Keratinocyte (primary cell): ENCODE measurements around the gene GSG1. TPM values are rescaled to one million over a fixed set of nuclear protein-coding genes. Genes with fewer than 3 reads are reported as not detected.
A peak's percentile ranks its signal among the peaks of the same experiment; 100 is the strongest.
"Not testable (repeated sequence)": the region's sequence is repeated elsewhere in the genome, so short reads cannot be mapped to it uniquely, and the experiment has no call there.

Source experiments
- DNase-seq: peaks from one replicate; pipeline ENCODE4 v3.0.0-alpha.2; 2011; ENCODE audit warnings: low read depth, missing footprints, low spot score
- FAIRE-seq: peaks from 2 replicates; lab custom pipeline; 2011; peaks lifted over from hg19 to GRCh38; lab: Jason Lieb, UNC
- H2AFZ ChIP-seq: 2 replicates; pipeline ENCODE4 v1.6.0; 2012; ENCODE audit warnings: low read length, control low read depth, inconsistent platforms; ENCODE audit not compliant: control insufficient read depth
- H3K27ac ChIP-seq: 2 replicates; pipeline ENCODE4 v1.5.1; 2011; ENCODE audit warnings: low read length; ENCODE audit not compliant: control insufficient read depth, insufficient read depth
- H3K27me3 ChIP-seq: 3 replicates; pipeline ENCODE4 v1.6.0; 2011; ENCODE audit warnings: low read length; ENCODE audit not compliant: control insufficient read depth, insufficient read depth; ENCODE audit errors: extremely low read depth
- H3K36me3 ChIP-seq, 2 experiments: 2 replicates in 1 of 2; 3 replicates in 1 of 2; pipeline ENCODE4 v1.5.1; 2011; ENCODE audit warnings: low read length in 2 of 2, mild to moderate bottlenecking in 1 of 2; ENCODE audit not compliant: control insufficient read depth in 2 of 2, insufficient read depth in 2 of 2; ENCODE audit errors: extremely low read depth in 1 of 2
- H3K4me1 ChIP-seq: 3 replicates; pipeline ENCODE4 v1.5.1; 2011; ENCODE audit warnings: low read length; ENCODE audit not compliant: control insufficient read depth, insufficient read depth; ENCODE audit errors: extremely low read depth
- H3K4me2 ChIP-seq: 3 replicates; pipeline ENCODE4 v1.6.0; 2011; ENCODE audit warnings: low read depth, low read length; ENCODE audit not compliant: control insufficient read depth, insufficient read depth; ENCODE audit errors: extremely low read depth
- H3K4me3 ChIP-seq, 3 experiments: fragments of 200-600 bp in 1 of 3; sonication (generic) in 1 of 3; 2 replicates in 2 of 3; 3 replicates in 1 of 3; pipeline ENCODE4 v1.5.1; 2011 to 2016; ENCODE audit warnings: low read length in 3 of 3, mild to moderate bottlenecking in 3 of 3, control low read depth in 2 of 3, inconsistent platforms in 1 of 3, low read depth in 1 of 3, mixed read lengths in 1 of 3, mixed run types in 1 of 3, moderate library complexity in 1 of 3; ENCODE audit not compliant: control insufficient read depth in 2 of 3, insufficient read depth in 2 of 3; ENCODE audit errors: extremely low read depth in 1 of 3
- H3K79me2 ChIP-seq: 2 replicates; pipeline ENCODE4 v1.6.0; 2012; ENCODE audit warnings: low read length; ENCODE audit not compliant: control insufficient read depth, insufficient read depth
- H3K9ac ChIP-seq: 3 replicates; pipeline ENCODE4 v1.6.0; 2011; ENCODE audit warnings: low read length; ENCODE audit not compliant: control insufficient read depth, insufficient read depth; ENCODE audit errors: extremely low read depth
- H3K9me1 ChIP-seq: 3 replicates; pipeline ENCODE4 v1.6.0; 2011; ENCODE audit warnings: low read length; ENCODE audit not compliant: control insufficient read depth, insufficient read depth; ENCODE audit errors: extremely low read depth
- H3K9me3 ChIP-seq: 2 replicates; pipeline ENCODE4 v1.5.1; 2012; ENCODE audit warnings: low read depth, low read length; ENCODE audit not compliant: control insufficient read depth
- H4K20me1 ChIP-seq: 3 replicates; pipeline ENCODE4 v1.6.0; 2011; ENCODE audit warnings: low read length; ENCODE audit not compliant: control insufficient read depth, insufficient read depth; ENCODE audit errors: extremely low read depth
- CTCF ChIP-seq, 3 experiments: IDR thresholded peaks in 1 of 3; conservative IDR thresholded peaks in 1 of 3; optimal IDR thresholded peaks in 1 of 3; 2 replicates in 2 of 3; 3 replicates in 1 of 3; pipeline versions ENCODE3 to v1.5.1; 2011; ENCODE audit warnings: low read length in 3 of 3, mild to moderate bottlenecking in 3 of 3, moderate library complexity in 2 of 3, control low read depth in 1 of 3, inconsistent platforms in 1 of 3; ENCODE audit not compliant: insufficient read depth in 2 of 3; ENCODE audit errors: extremely low read depth in 1 of 3
- EZH2 ChIP-seq: IDR thresholded peaks from one replicate; pipeline ENCODE4 v1.6.1; 2012; ENCODE audit warnings: inconsistent platforms, mild to moderate bottlenecking, low read length, moderate library complexity
- dilution Hi-C: fragments of 300-500 bp; cut with MboI; formaldehyde crosslinking; loops from one replicate; pipeline ENCODE4 v1.7.0; 2020; ENCODE audit warnings: low sequenced_read_pairs; ENCODE audit not compliant: extremely low pct_ligation_motif_present
- polyA plus RNA-seq, 5 experiments: library from polyadenylated mRNA; depleted of rRNA in 3 of 5; stranded (reverse) in 3 of 5; stranded (forward) in 1 of 5; unstranded in 1 of 5; fragments of >200 nt; gene quantifications; 1 replicate in 1 of 5; 2 replicates in 3 of 5; 3 replicates in 1 of 5; pipeline versions ENCODE4 v1.2.1 to v1.2.3, GENCODE V29; 2011 to 2012; ENCODE audit warnings: missing spikeins in 2 of 5, low read depth in 1 of 5, low replicate concordance in 1 of 5

Gene GSG1
- polyA plus RNA-seq, 1 donor (not counting 4 experiments of a cell fraction or from before 2014, with no cell fraction given) = 0.05 TPM

GRCh38 chr12:13084898-13085640 is 18.4 kb downstream of the GSG1 start:
- no peaks in the 10 kb centered on the region for H4K20me1 ChIP-seq
- H3K4me1 ChIP-seq = peaks cover 8% of the 10 kb centered on the region
- DNase-seq (no peak), FAIRE-seq (peak; percentile 23)
- peak overlapping the region; percentile 9 for H3K27ac ChIP-seq
- no peak overlapping the region for H3K4me3 ChIP-seq
- dilution Hi-C loops = no loop called here
- no peaks in the 10 kb centered on the region for H3K9me1 ChIP-seq
- no peak overlapping the region for H3K4me2 ChIP-seq
- H3K9me3 ChIP-seq = no peaks in the 10 kb centered on the region
- no peaks in the 10 kb centered on the region for H3K27me3 ChIP-seq
- no peaks in the 10 kb centered on the region for H3K79me2 ChIP-seq
- no peak for TF ChIP-seq CTCF (optimal IDR thresholded peaks at IDR 0.05 in 1 of 3, IDR thresholded peaks at IDR 0.05 in 1 of 3, conservative IDR thresholded peaks at IDR 0.05 in 1 of 3; ENCODE audit: extremely low read depth in 1 of 3, insufficient read depth in 2 of 3, low read length in 3 of 3)
- H3K9ac ChIP-seq = no peak overlapping the region
- no peak overlapping the region for H2AFZ ChIP-seq
- H3K36me3 ChIP-seq = no peaks in the 10 kb centered on the region

GRCh38 chr12:13083638-13084037 is 19.8 kb downstream of the GSG1 start:
- H3K9me3 ChIP-seq, dilution Hi-C loops, H3K27ac ChIP-seq, H3K9ac ChIP-seq, DNase-seq, H4K20me1 ChIP-seq, H3K36me3 ChIP-seq, H3K4me1 ChIP-seq, H3K79me2 ChIP-seq, H3K4me2 ChIP-seq, FAIRE-seq, H2AFZ ChIP-seq, H3K27me3 ChIP-seq, H3K4me3 ChIP-seq, H3K9me1 ChIP-seq: not testable (repeated sequence)

- Histone ChIP-seq H3K36me3 (no peaks in the 10 kb centered on the region), H3K9me3 (no peaks in the 10 kb centered on the region)
- dilution Hi-C loops = no loop called here
Observed at GRCh38 chr12:13082861-13083260, 20.6 kb downstream of the GSG1 start.

More at GRCh38 chr12:13082861-13083260, 20.6 kb downstream of the GSG1 start:
- no peak overlapping the region for H2AFZ ChIP-seq
- no peaks in the 10 kb centered on the region for H3K9me1 ChIP-seq
- H3K27me3 ChIP-seq = no peaks in the 10 kb centered on the region
- H3K79me2 ChIP-seq = no peaks in the 10 kb centered on the region
- TF ChIP-seq CTCF (optimal IDR thresholded peaks at IDR 0.05 in 1 of 3, IDR thresholded peaks at IDR 0.05 in 1 of 3, conservative IDR thresholded peaks at IDR 0.05 in 1 of 3; ENCODE audit: extremely low read depth in 1 of 3, insufficient read depth in 2 of 3, low read length in 3 of 3) (no peak), EZH2 (no peak)
- FAIRE-seq = no peak
- no peak for DNase-seq
- H3K9ac ChIP-seq = no peak overlapping the region
- H3K4me2 ChIP-seq = no peak overlapping the region
- H3K27ac ChIP-seq = no peak overlapping the region
- no peak overlapping the region for H3K4me3 ChIP-seq
- H3K4me1 ChIP-seq = peaks cover 8% of the 10 kb centered on the region
- no peaks in the 10 kb centered on the region for H4K20me1 ChIP-seq
